Measurements from ENCODE around the gene UBD. TPM values are rescaled to one million over a fixed set of nuclear protein-coding genes. Genes with fewer than 3 reads are reported as not detected.

Gene UBD
- total and polyA plus RNA-seq, 10 of the 15 experiments (the other 5 are each of a cell fraction or from before 2014, with no cell fraction given), result 23.4 to 101 (median 35.7) TPM

- no peaks in the 10 kb centered on the region for H3K27me3 ChIP-seq (replicated peaks in 1 of 2; ENCODE audit: control insufficient read depth in 2 of 2, insufficient read depth in 2 of 2, low read length in 1 of 2)
- no peak overlapping the region for H3K27ac ChIP-seq (ENCODE audit: control insufficient read depth, insufficient read depth)
- ChIA-PET CTCF (no interaction called here), RAD21 (ENCODE audit: unreplicated experiment) (no interaction called here), POLR2A (no interaction called here), SMC1A (ENCODE audit: uncharacterized antibody, unreplicated experiment) (no interaction called here)
- no peaks in the 10 kb centered on the region for H3K9me3 ChIP-seq (replicated peaks; ENCODE audit: control insufficient read depth, insufficient read depth, low read length)
- 11% methylated on average over 4 of the region's 4 CpGs for WGBS (ENCODE audit: insufficient coverage, insufficient replicate concordance, low lambda C conversion rate, missing lambda C conversion rate)
- H3K4me2 ChIP-seq (ENCODE audit: control insufficient read depth, insufficient read depth), result no peak overlapping the region
- H3K4me3 ChIP-seq, result no peak overlapping the region
- FAIRE-seq (no peak), DNase-seq (ENCODE audit: low read depth, low spot score) (no peak), ATAC-seq (no peak)
- H3K36me3 ChIP-seq (ENCODE audit: control insufficient read depth in 2 of 2, insufficient read depth in 2 of 2, low read length in 1 of 2), result no peaks in the 10 kb centered on the region
- in situ Hi-C loops (cut with MboI) (no loop called here), intact Hi-C loops (cut with micrococcal nuclease; ENCODE audit: unreplicated experiment) (no loop called here)
- H2AFZ ChIP-seq (ENCODE audit: control insufficient read depth, low read depth, low read length), result no peak overlapping the region
- no peaks in the 10 kb centered on the region for H3K4me1 ChIP-seq (ENCODE audit: control insufficient read depth, insufficient read depth, low read length)
- H3K9ac ChIP-seq (ENCODE audit: control insufficient read depth, insufficient read depth, low read length), result no peak overlapping the region
- no TSS peak for BruUV-seq (replicated peaks)
- H4K20me1 ChIP-seq (ENCODE audit: control insufficient read depth, insufficient read depth), result no peaks in the 10 kb centered on the region
- TF ChIP-seq MTA3 (IDR thresholded peaks at IDR 0.05; ENCODE audit: borderline replicate concordance, low read length) (no peak), CBX3 (IDR thresholded peaks at IDR 0.05; ENCODE audit: borderline replicate concordance, low read depth) (no peak), USF2 (IDR thresholded peaks at IDR 0.05; ENCODE audit: borderline replicate concordance, low read depth, low read length) (no peak), REST (IDR thresholded peaks at IDR 0.05; ENCODE audit: low read depth, low read length) (peak; percentile 67; the same call in 1 of the 2 replicates)
- no peaks in the 10 kb centered on the region for H3K79me2 ChIP-seq (ENCODE audit: control insufficient read depth, insufficient read depth, low read length)
Measured at GRCh38 chr6:29537714-29538403, 21.7 kb downstream of the UBD start.

Data from GM12878 (cell line).